GM19328 (cell line): Measurements from ENCODE around the gene TAF8.
"Not testable (repeated sequence)": the region's sequence is repeated elsewhere in the genome, so short reads cannot be mapped to it uniquely, and the experiment has no call there.

Source experiments
- ATAC-seq: cut with Tn5 transposase; IDR thresholded peaks from one replicate; pipeline ENCODE4 v1.9.1; 2021; ENCODE audit warnings: mild to moderate bottlenecking, moderate library complexity; ENCODE audit not compliant: unreplicated experiment

TAF8 gene, protein sequence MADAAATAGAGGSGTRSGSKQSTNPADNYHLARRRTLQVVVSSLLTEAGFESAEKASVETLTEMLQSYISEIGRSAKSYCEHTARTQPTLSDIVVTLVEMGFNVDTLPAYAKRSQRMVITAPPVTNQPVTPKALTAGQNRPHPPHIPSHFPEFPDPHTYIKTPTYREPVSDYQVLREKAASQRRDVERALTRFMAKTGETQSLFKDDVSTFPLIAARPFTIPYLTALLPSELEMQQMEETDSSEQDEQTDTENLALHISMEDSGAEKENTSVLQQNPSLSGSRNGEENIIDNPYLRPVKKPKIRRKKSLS

GRCh38 chr6:42050297-42051267 is at the start of gene TAF8:
Gene TAF8 (plus strand): TSS chr6:42050524. CDS start chr6:42050542, 18 bp downstream.
- peak; percentile 59 for ATAC-seq

GRCh38 chr6:42001506-42001905 is 48.8 kb upstream of the TAF8 start:
- no peak for ATAC-seq

DNA sequence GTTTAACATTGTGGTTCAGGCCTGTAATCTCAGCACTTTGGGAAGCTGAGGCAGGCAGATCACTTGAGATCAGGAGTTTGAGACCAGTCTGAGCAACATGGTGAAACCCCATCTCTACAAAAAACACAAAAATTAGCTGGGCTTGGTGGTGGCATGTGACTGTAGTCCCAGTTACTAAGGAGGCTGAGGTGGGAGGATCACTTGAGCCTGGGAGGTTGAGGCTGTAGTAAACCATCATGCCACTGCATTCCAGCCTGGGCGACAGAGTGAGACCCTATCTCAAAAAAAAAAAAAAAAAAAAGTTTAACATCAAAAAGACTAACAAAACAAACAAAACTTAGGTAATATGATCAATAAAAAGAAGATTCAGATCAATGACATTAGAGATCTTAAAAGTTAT is 46.7 kb upstream of the TAF8 start:
- ATAC-seq, result not testable (repeated sequence)

- ATAC-seq, result no peak
These were observed 42.8 kb upstream of the TAF8 start for GRCh38 chr6:42007286-42008137.

- not testable (repeated sequence) for ATAC-seq
These were observed 42.2 kb upstream of the TAF8 start for GRCh38 chr6:42008138-42008528.

GRCh38 chr6:42009844-42010184 is 40.5 kb upstream of the TAF8 start:
- ATAC-seq, result no peak

GRCh38 chr6:42010185-42010891 is 40.0 kb upstream of the TAF8 start:
- no peak for ATAC-seq

DNA sequence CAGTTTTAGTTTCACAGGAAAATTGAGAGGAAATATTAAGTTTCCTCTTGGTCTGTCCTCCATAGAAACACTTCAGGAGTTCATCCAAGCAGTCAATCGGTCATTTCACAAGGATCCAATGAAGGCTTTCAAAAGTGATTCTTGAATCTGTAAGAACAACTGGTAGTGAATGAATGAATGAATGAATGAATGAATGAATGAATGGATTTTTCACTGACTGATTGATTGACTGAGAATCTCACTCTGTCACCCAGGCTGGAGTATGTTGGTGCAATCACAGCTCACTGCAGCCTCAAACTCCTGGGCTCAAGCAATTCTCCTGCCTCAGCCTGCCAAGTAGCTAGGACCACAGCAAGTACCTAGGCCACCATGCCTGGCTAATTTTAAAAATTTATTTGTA is 39.4 kb upstream of the TAF8 start:
- ATAC-seq, result no peak

GRCh38 chr6:42012501-42013133 is 37.7 kb upstream of the TAF8 start:
- no peak for ATAC-seq

GRCh38 chr6:42013134-42013516 is 37.2 kb upstream of the TAF8 start:
- ATAC-seq, result no peak

DNA sequence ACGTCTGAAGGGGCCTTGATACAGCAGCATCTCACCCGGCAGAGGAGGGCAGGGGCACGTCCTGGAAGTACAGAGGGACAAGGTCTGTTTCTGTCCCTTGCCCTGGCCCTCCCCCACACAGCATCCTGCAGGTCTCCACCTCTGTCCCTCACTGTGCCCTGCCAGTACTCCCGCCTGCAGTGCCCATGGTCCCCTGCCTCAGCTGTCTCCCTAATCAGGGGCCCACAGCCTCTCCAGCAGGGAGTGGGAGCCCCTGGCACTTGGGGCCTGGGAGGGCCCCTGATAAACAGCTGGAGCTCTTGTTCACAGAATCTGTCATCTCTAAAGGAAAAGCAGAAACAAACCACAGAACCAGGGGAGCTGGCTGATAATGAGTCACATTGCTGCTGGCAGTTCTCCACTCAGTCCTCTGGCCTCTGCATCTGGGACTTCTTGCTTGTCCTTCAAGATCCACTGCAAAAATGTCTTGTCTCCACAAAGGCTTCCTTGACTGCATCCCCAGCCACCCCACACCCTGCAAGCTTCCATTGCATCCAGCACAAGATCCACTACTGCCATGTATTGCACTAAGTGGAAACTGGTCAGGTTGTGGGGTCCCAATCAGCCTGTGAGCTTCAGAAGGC is 33.2 kb upstream of the TAF8 start:
- no peak for ATAC-seq

- no peak for ATAC-seq
These were observed 29.4 kb upstream of the TAF8 start for GRCh38 chr6:42020967-42021366.

DNA sequence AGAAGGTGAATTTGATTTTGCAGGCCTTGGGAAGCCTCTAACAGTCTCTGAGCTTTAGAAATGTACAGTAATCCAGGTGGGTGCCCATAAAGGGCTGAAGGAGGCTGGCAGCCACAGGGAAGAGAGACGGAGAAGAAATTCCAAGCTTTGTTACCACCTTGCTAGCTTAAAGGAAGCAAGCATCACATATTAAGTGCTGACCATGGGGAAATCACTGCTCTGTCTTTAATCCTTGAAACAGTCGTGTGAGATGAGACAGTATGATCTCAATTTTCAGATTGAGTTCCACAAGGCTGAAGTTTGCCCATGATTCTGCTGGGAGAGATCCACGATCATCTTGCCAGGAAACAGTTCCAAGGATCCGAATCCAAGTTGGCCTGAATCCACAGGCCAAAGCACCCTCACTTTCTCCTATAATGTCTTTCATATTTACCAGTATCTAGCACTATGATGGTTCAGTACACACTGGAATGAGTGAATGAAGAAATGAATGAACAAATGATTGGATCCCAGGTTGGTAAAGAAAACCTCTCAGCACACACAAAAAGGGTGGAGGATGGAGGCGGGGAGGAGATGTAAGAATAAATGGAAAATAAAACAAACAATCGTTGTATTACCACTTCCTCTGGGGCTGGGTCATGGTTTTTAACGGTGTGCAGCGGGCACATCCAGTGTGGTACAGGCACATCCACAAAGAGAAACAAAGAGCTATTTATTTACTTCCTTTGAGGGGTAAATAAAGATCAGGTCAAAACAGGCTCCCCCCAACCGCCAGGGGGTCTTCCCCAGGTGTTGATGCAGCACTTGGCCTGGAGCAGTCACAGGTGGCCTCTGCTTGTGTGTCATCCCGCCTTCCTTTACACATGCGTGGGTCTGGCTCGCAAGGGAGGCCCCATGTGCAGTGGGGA is 28.2 kb upstream of the TAF8 start:
- no peak for ATAC-seq

DNA sequence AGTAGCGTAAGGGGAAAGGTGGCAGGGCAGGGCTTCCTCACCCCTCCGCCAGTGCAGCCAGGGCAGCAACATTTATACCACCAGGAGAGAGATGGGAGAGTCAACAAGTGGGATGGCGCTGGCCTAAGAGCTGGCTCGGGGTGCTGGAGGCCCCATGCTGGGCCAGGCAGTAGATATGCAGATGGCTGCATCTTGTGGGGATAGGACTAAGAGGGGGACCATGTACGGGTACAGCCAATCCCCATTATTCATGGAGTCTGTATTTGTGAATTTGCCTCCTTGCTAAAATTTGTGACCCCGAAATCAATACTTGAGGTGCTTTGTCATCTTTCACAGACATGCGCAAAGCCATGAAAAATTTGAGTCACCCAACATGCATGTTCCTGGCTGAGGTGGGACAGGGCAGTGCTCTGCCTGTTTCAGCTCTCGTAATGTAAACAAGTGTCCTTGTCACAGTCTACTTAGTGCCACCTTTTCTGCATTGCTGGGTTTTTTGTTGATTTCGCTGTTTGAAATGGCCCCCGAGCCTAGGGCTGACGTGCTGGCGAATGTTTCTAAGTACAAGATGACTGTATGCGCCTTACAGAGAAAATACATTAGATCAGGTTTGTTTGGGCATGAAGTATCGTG is 27.5 kb upstream of the TAF8 start:
- no peak for ATAC-seq

DNA sequence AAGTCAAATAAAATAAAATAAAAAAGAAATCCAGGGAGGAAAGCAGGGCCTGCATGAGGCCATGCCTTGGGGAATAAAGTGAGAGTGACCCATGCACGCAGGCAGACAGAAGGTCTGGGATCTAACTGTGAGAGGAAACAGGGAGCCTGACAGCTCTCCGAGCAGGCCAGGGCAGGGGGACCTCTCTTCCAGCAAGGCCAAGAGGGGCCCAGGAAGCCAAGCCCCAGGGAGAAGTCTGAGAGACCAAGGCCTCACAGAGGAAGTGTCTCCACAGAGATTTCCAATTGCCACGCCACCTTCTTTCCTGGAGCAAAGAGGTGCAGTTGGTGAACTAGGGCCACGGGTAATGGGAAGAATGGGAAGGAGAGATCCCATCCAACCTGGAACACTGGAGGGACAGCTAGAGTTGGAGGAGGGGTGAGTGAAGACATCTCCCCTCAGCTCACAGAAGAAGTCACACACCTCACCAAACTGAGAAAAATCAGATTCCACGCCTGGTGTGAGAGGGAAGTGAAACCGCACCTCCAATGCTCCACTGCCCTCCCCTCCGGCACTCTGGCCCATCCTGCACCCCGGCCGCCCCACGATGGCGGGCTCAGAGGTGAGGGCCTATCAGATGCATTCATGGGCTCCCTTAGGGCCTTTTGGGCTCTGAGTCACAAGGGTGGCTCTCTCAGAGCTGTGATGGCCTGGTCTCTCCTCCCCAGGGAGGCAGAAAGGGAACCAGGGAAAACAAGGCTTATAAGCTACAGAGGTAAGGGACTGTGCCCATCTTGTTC is 25.1 kb upstream of the TAF8 start:
- peak; percentile 58 for ATAC-seq

DNA sequence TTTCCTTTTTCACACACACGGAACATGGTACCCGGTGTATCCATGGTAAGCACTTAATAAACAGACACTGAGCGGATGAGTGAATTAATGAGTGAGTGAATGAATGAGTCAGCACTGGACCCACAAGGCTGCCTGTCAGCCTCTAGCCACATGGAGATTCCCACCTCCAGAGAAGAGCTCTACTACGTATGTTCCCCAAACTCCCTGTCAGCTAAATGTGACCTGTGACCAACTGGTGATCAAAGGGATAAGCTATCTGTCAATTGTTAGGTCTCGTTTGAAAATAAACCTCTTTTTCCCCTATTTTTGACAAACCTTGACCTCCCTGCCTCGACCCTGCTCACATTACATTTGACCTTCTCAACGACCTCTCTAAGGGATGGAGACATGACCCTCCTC is 24.5 kb upstream of the TAF8 start:
- no peak for ATAC-seq

DNA sequence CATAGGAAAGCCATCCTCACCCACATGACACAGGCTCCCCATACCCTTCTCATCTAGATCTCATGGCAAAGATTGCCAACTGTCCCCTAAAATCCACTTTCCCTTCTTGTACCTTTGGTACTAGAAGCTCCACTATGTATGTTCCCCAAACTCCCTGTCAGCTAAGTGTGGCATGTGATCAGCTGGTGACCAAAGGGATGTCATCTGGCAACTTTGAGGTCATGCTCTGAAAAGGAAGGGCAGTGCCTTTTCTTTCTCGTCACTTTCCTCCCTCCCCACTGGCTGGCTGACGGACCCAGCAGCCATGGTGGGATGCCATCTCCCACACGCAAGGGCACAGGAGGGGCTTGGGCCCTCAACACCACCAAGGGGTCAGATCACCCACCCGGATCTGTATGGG is 23.8 kb upstream of the TAF8 start:
- no peak for ATAC-seq
